ENCODE data around the gene TAF4B.
"Not testable (repeated sequence)": the region's sequence is repeated elsewhere in the genome, so short reads cannot be mapped to it uniquely, and the experiment has no call there.

Gene TAF4B

DNA sequence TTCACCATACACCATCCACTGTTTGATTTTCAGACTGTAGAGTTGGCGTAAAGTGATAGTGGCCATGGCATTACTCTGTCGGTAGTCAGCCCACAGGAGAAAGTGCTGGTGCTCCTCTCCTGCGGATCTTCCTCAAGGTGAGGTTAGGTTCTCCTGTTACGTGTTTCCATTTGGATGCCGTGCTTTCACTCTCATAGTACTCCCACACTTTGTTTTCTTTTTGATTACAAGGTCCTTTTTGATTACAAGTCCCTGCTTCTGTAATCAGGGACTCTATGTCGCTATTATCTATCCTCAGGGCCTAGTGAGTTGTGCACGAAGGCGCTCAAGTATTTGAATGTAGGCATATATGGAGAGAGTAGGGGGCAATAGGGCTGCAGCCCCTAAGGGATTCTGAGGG, 4.3 kb downstream of the TAF4B start:
- TF ChIP-seq CTCF (conservative IDR thresholded peaks at IDR 0.05; ENCODE audit: control insufficient read depth, insufficient read depth, low read depth, low read length) = no peak
- no peak for DNase-seq (ENCODE audit: low read depth)
- H3K4me3 ChIP-seq (ENCODE audit: control insufficient read depth, low read depth, low read length) = no peak overlapping the region

GRCh38 chr18:26233208-26233607, 7.0 kb downstream of the TAF4B start:
- no peak for DNase-seq (ENCODE audit: low read depth)
- no peak overlapping the region for H3K4me3 ChIP-seq (ENCODE audit: control insufficient read depth, low read depth, low read length)
- TF ChIP-seq CTCF (conservative IDR thresholded peaks at IDR 0.05; ENCODE audit: control insufficient read depth, insufficient read depth, low read depth, low read length) = no peak

DNA sequence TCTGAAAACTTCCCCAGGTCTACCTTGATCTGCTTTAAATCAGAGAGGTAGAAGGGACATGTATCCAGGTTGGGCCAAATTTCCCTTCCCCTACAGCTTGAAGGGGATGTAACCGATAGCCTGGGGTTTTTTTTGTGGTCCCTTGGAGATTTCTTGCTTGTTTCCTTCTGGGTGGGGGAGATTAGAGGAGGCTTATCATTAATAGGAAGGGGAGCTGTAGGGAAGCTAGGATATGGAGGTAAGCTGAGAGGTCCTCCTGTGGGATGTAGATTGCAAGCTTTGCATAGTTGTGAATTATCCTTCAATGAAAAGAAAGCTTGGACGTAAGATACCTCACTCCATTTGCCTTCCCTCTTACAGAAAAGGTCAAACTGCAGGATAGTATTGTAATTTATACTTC, 11.1 kb downstream of the TAF4B start:
- not testable (repeated sequence) for H3K4me3 ChIP-seq (ENCODE audit: control insufficient read depth, low read depth, low read length); DNase-seq (ENCODE audit: low read depth)

DNA sequence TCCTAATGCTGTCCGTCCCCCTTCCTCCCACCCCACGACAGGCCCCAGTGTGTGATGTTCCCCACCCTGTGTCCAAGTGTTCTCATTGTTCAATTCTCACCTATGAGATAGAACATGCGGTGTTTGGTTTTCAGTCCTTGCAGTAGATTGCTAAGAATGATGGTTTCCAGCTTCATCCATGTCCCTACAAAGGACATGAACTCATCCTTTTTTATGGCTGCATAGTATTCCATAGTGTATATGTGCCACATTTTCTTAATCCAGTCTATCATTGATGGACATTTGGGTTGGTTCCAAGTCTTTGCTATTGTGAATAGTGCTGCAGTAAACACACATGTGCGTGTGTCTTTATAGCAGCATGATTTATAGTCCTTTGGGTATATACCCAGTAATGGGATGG, 12.5 kb downstream of the TAF4B start:
- not testable (repeated sequence) for DNase-seq (ENCODE audit: low read depth); H3K4me3 ChIP-seq (ENCODE audit: control insufficient read depth, low read depth, low read length)

DNA sequence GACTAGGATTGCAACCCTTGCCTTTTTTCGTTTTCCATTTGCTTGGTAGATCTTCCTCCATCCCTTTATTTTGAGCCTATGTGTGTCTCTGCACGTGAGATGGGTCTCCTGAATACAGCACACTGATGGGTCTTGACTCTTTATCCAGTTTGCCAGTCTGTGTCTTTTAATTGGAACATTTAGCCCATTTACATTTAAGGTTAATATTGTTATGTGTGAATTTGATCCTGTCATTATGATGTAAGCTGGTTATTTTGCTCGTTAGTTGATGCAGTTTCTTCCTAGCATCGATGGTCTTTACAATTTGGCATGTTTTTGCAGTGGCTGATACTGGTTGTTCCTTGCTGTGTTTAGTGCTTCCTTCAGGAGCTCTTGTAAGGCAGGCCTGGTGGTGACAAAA, 16.1 kb downstream of the TAF4B start:
- not testable (repeated sequence) for H3K4me3 ChIP-seq (ENCODE audit: control insufficient read depth, low read depth, low read length); DNase-seq (ENCODE audit: low read depth)

DNA sequence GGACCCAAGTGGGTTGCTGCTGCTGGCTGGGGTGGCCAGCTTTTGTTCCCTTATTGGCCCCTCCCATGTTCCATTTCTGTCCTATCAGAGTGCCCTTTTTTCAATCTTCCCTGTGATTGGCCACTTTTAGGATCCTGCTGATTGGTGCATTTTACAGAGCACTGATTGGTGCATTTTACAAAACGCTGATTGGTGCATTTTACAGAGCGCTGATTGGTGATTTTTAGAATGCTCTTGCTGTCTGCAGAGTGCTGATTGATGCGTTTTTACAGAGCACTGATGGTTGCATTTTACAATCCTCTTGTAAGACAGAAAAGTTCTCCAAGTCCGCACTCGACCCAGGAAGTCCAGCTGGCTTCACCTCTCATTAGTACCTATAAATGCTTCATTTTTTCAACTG, 19.2 kb downstream of the TAF4B start:
- not testable (repeated sequence) for DNase-seq (ENCODE audit: low read depth); H3K4me3 ChIP-seq (ENCODE audit: control insufficient read depth, low read depth, low read length)

DNA sequence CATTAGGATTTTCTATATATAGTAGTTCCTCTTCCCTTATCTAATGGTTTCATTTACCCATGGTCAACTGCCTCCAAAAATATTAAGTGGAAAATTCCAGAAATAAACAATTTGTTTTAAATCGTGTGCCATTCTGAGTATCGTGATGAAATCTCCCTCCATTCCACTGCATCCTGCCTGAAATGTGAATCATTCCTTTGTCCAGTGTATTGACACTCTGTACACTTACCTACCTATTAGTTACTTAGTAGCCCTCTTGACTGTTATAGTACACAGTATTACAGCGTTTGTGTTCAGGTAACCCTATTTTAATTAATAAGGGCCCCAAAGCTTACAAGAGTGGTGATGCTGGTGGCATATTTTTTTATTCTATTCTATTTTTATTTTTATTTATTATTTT, 26.2 kb downstream of the TAF4B start:
- no peak overlapping the region for H3K4me3 ChIP-seq (ENCODE audit: control insufficient read depth, low read depth, low read length)
- no peak for TF ChIP-seq CTCF (conservative IDR thresholded peaks at IDR 0.05; ENCODE audit: control insufficient read depth, insufficient read depth, low read depth, low read length)
- no peak for DNase-seq (ENCODE audit: low read depth)

- H3K4me3 ChIP-seq (ENCODE audit: control insufficient read depth, low read depth, low read length) = not testable (repeated sequence)
- DNase-seq (ENCODE audit: low read depth) = peak; percentile 42
Observed at GRCh38 chr18:26254808-26255207, 28.6 kb downstream of the TAF4B start.

DNA sequence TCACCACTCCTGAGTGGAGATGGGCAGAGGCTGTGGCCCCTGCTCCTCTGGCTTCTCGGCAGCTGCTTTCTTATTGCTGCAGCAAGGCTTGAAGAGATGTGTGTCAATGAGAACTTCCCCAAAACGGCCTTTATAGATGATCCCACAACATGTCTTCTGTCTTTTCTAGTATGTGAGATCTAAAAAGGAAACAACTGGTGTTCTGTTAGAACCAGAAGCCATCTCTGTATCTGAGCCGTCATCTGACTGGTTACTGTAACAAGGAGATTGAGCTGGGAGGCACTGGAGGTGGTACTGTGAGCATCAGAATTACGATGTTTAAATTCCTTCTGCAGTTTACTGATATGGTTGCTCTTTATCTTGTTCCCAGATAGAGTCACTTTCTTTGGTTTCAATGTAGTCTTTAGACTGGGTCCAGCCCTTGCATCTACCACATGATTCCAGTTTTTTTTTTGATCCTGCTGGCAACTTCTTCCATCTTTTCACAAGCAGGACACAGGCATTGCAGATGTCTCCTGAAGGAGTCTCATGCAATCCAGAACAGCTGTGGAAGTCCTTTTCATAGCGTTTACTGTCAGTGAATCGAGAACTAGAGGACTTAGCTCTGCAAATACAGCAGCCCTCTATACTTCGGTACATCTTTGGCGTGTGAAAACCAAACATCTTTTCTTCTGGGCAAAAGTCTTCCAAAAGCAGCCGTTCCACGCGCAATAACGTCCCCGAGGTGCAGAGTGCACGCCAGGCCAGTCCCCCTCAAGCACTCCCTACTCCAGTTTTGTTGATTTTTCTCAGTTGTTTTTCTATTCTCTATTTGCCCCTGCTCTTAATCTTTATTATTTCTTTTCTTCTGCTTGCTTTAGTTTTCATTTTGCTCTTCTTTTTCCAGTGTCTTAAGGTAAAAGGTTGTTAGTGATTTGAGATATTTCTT, 29.7 kb downstream of the TAF4B start:
- no peak for TF ChIP-seq CTCF (conservative IDR thresholded peaks at IDR 0.05; ENCODE audit: control insufficient read depth, insufficient read depth, low read depth, low read length)
- peak; percentile 5 for DNase-seq (ENCODE audit: low read depth)
- no peak overlapping the region for H3K4me3 ChIP-seq (ENCODE audit: control insufficient read depth, low read depth, low read length)

All from fibroblast of mammary gland (primary cell).